Measurements from ENCODE around the gene CACNA1B. TPM values are rescaled to one million over a fixed set of nuclear protein-coding genes. Genes with fewer than 3 reads are reported as not detected.
"Not testable (repeated sequence)": the region's sequence is repeated elsewhere in the genome, so short reads cannot be mapped to it uniquely, and the experiment has no call there.

The CACNA1B gene
- under 1 TPM; 0.16 to 0.41 (median 0.29) TPM for total RNA-seq
- 1 to 10 TPM in 1 of 2 donors, under 1 TPM in 1; 0.30 to 1.3 TPM for polyA plus RNA-seq

- peak in 3 of 4 donors; percentile 34 to 56 (median 36) for ATAC-seq
- peak within 1 kb of the TSS; percentile 8 to 51 (median 26) for H3K4me3 ChIP-seq
- H3K36me3 ChIP-seq; intact Hi-C loops (cut with DNase I); H3K27me3 ChIP-seq; H3K27ac ChIP-seq; H3K4me1 ChIP-seq; H3K9me3 ChIP-seq; DNase-seq; FAIRE-seq: not testable (repeated sequence)
- WGBS, 2 donors, result 4 to 7% methylated on average over 30 to 94 of the region's 95 CpGs
Observed at GRCh38 chr9:137877506-137878122, at the start of gene CACNA1B. Gene CACNA1B (plus strand): TSS chr9:137877782. CDS start chr9:137877934, 152 bp downstream.

GRCh38 chr9:137827908-137828526, 49.6 kb upstream of the CACNA1B start:
- no peak overlapping the region for H3K4me3 ChIP-seq
- WGBS, 2 donors, result 97 to 98% methylated on average over 20 of the region's 20 CpGs
- intact Hi-C loops (cut with DNase I), result no loop called here
- DNase-seq, result no peak
- H3K4me1 ChIP-seq, result no peaks in the 10 kb centered on the region
- H3K36me3 ChIP-seq, result peaks cover 0 to 9% (median 0%) of the 10 kb centered on the region in 3 donors
- no peak for FAIRE-seq
- ATAC-seq, result no peak
- no peaks in the 10 kb centered on the region for H3K27me3 ChIP-seq
- no peak overlapping the region for H3K27ac ChIP-seq
- no peaks in the 10 kb centered on the region for H3K9me3 ChIP-seq
- TF ChIP-seq CTCF (IDR thresholded peaks at IDR 0.05), result no peak

GRCh38 chr9:137828527-137829259, 48.9 kb upstream of the CACNA1B start:
- no peak for DNase-seq
- Histone ChIP-seq H3K27ac (no peak overlapping the region), H3K36me3 (peaks cover 0 to 12% (median 0%) of the 10 kb centered on the region in 3 donors), H3K9me3 (no peaks in the 10 kb centered on the region), H3K4me3 (no peak overlapping the region), H3K27me3 (no peaks in the 10 kb centered on the region), H3K4me1 (no peaks in the 10 kb centered on the region)
- no peak for FAIRE-seq
- intact Hi-C loops (cut with DNase I), result no loop called here
- peak in 1 of 4 donors; percentile 57 for ATAC-seq
- no peak for TF ChIP-seq CTCF (IDR thresholded peaks at IDR 0.05)
- WGBS, 2 donors, result 86 to 89% methylated on average over 21 of the region's 21 CpGs

- Histone ChIP-seq H3K9me3 (no peaks in the 10 kb centered on the region), H3K27me3 (no peaks in the 10 kb centered on the region), H3K36me3 (peaks cover 0 to 12% (median 0%) of the 10 kb centered on the region in 3 donors), H3K4me3 (no peak overlapping the region), H3K4me1 (no peaks in the 10 kb centered on the region), H3K27ac (no peak overlapping the region)
- TF ChIP-seq CTCF (IDR thresholded peaks at IDR 0.05), result no peak
- no peak for FAIRE-seq
- WGBS, 2 donors, result 93% methylated on average over 14 of the region's 14 CpGs
- no peak for ATAC-seq
- no peak for DNase-seq
- intact Hi-C loops (cut with DNase I), result no loop called here
Observed at GRCh38 chr9:137829260-137829996, 48.2 kb upstream of the CACNA1B start.

GRCh38 chr9:137832191-137832700, 45.3 kb upstream of the CACNA1B start:
- no peak for ATAC-seq
- no peak overlapping the region for H3K4me3 ChIP-seq
- intact Hi-C loops (cut with DNase I), result no loop called here
- no peak for FAIRE-seq
- no peak for TF ChIP-seq CTCF (IDR thresholded peaks at IDR 0.05)
- peaks cover 0 to 21% (median 5%) of the 10 kb centered on the region in 3 donors for H3K36me3 ChIP-seq
- no peak overlapping the region for H3K27ac ChIP-seq
- 96% methylated on average over 20 of the region's 20 CpGs for WGBS, 2 donors
- H3K27me3 ChIP-seq, result no peaks in the 10 kb centered on the region
- H3K4me1 ChIP-seq, result no peaks in the 10 kb centered on the region
- no peak for DNase-seq
- H3K9me3 ChIP-seq, result no peaks in the 10 kb centered on the region

Measured in pancreas (tissue), 10 donors.